ENCODE results near the gene TBKBP1. TPM values are rescaled to one million over a fixed set of nuclear protein-coding genes. Genes with fewer than 3 reads are reported as not detected.
A peak's percentile ranks its signal among the peaks of the same experiment; 100 is the strongest.

The TBKBP1 gene
- total RNA-seq, 3 donors from 2014 or later: 4.5 to 11.5 (median 8.3) TPM

- H3K27me3 ChIP-seq: no peaks in the 10 kb centered on the region
- no peak overlapping the region for H3K4me3 ChIP-seq
- no peak for TF ChIP-seq POLR2A (IDR thresholded peaks at IDR 0.05)
- H3K27ac ChIP-seq: no peak overlapping the region
- no peaks in the 10 kb centered on the region for H3K9me3 ChIP-seq
- H3K36me3 ChIP-seq: no peaks in the 10 kb centered on the region
- intact Hi-C loops (cut with DNase I; ENCODE audit: low total_unique reads): no loop called here
- DNase-seq (ENCODE audit: low spot score in 2 of 2): no peak
- peaks cover 0 to 2% of the 10 kb centered on the region in 2 donors for H3K4me1 ChIP-seq
Observed at GRCh38 chr17:47690121-47690520, 3.8 kb upstream of the TBKBP1 start.

- H3K9me3 ChIP-seq: no peaks in the 10 kb centered on the region
- no peaks in the 10 kb centered on the region for H3K27me3 ChIP-seq
- no peaks in the 10 kb centered on the region for H3K36me3 ChIP-seq
- H3K27ac ChIP-seq: no peak overlapping the region
- peaks cover 0 to 3% of the 10 kb centered on the region in 2 donors for H3K4me1 ChIP-seq
- TF ChIP-seq POLR2AphosphoS5 (IDR thresholded peaks at IDR 0.05): no peak
- TF ChIP-seq, protein P1, sequence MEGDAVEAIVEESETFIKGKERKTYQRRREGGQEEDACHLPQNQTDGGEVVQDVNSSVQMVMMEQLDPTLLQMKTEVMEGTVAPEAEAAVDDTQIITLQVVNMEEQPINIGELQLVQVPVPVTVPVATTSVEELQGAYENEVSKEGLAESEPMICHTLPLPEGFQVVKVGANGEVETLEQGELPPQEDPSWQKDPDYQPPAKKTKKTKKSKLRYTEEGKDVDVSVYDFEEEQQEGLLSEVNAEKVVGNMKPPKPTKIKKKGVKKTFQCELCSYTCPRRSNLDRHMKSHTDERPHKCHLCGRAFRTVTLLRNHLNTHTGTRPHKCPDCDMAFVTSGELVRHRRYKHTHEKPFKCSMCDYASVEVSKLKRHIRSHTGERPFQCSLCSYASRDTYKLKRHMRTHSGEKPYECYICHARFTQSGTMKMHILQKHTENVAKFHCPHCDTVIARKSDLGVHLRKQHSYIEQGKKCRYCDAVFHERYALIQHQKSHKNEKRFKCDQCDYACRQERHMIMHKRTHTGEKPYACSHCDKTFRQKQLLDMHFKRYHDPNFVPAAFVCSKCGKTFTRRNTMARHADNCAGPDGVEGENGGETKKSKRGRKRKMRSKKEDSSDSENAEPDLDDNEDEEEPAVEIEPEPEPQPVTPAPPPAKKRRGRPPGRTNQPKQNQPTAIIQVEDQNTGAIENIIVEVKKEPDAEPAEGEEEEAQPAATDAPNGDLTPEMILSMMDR (IDR thresholded peaks at IDR 0.05): no peak
- no peak for TF ChIP-seq POLR2A (IDR thresholded peaks at IDR 0.05)
- DNase-seq (ENCODE audit: low spot score in 2 of 2): no peak
- no peak overlapping the region for H3K4me3 ChIP-seq
- intact Hi-C loops (cut with DNase I; ENCODE audit: low total_unique reads): no loop called here
Observed at GRCh38 chr17:47692137-47692894, 1.6 kb upstream of the TBKBP1 start.

GRCh38 chr17:47692895-47693730 is 848 bp upstream of the TBKBP1 start:
- H3K4me1 ChIP-seq: peaks cover 0 to 3% of the 10 kb centered on the region in 2 donors
- intact Hi-C loops (cut with DNase I; ENCODE audit: low total_unique reads): no loop called here
- TF ChIP-seq, protein P1 (IDR thresholded peaks at IDR 0.05): no peak
- no peak for TF ChIP-seq POLR2A (IDR thresholded peaks at IDR 0.05)
- TF ChIP-seq POLR2AphosphoS5 (IDR thresholded peaks at IDR 0.05): no peak
- peak overlapping the region; percentile 93 to 98 (median 95) for H3K4me3 ChIP-seq
- H3K27ac ChIP-seq: peak overlapping the region in 1 of 2 donors; percentile 85
- no peaks in the 10 kb centered on the region for H3K36me3 ChIP-seq
- no peaks in the 10 kb centered on the region for H3K27me3 ChIP-seq
- no peak for DNase-seq (ENCODE audit: low spot score in 2 of 2)
- H3K9me3 ChIP-seq: no peaks in the 10 kb centered on the region

- no peaks in the 10 kb centered on the region for H3K27me3 ChIP-seq
- peak overlapping the region; percentile 93 to 98 (median 95) for H3K4me3 ChIP-seq
- no peaks in the 10 kb centered on the region for H3K36me3 ChIP-seq
- intact Hi-C loops (cut with DNase I; ENCODE audit: low total_unique reads): no loop called here
- peak overlapping the region; percentile 85 to 93 for H3K27ac ChIP-seq
- no peaks in the 10 kb centered on the region for H3K9me3 ChIP-seq
- TF ChIP-seq POLR2A (IDR thresholded peaks at IDR 0.05): no peak
- no peak for TF ChIP-seq POLR2AphosphoS5 (IDR thresholded peaks at IDR 0.05)
- TF ChIP-seq, protein P1 (IDR thresholded peaks at IDR 0.05): no peak
- DNase-seq (ENCODE audit: low spot score in 2 of 2): peak in 1 of 2 donors; percentile 50
- H3K4me1 ChIP-seq: peaks cover 0 to 3% of the 10 kb centered on the region in 2 donors
Observed at GRCh38 chr17:47694581-47695428, 844 bp downstream of the TBKBP1 start.

Measured in breast epithelium (tissue), 4 donors.